GM21526 (cell line): ENCODE data around the gene DOC2B.

Experiments
- ATAC-seq: cut with Tn5 transposase; IDR thresholded peaks from one replicate; pipeline ENCODE4 v1.9.1; 2021; ENCODE audit warnings: moderate library complexity; ENCODE audit not compliant: unreplicated experiment, low FRiP score

The DOC2B gene

DNA sequence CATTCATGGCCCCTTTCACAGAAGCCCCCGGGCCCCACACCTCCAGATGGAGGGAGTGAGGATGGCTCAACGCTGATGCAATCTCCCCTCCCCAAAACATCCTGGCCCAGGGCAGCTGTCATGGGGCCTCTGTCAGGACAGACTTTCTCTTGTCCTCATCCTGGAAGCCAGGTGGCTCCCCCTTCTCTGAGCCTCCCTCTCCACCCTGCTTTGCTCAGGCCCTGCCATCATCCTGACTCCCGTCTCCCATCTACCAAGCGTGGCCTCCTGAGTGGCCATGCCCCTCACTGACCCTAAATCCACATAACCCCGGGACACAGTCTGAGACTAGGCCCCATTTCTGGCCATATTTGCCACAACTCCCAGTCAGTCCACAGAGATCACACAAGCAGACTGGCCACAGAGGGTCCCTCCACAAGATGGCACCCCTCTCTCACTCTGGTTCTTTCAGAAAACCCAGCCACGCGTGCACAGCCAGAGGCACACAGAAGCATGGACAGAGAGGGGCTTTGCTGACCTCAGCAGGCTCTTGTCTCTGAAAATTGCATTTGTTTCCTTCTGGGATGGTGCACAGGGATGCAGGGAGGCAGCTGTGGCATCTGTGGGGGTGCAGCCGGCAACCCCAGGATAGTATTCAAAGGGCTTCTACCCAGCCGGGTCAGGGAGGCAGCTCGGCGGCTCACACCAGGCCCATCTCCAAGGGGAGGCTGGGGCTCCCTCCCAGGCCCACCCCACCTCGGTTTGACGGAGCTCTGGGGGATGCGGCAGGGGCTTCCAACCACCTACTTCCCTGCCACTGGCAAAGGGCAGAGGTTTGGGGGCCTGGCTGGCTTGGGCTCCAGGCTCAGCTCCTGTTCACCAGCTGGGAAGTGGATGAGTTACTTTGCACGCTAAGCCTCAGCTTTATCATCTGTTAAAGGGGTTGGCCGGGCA is 16.9 kb downstream of the DOC2B start:
- ATAC-seq = no peak

DNA sequence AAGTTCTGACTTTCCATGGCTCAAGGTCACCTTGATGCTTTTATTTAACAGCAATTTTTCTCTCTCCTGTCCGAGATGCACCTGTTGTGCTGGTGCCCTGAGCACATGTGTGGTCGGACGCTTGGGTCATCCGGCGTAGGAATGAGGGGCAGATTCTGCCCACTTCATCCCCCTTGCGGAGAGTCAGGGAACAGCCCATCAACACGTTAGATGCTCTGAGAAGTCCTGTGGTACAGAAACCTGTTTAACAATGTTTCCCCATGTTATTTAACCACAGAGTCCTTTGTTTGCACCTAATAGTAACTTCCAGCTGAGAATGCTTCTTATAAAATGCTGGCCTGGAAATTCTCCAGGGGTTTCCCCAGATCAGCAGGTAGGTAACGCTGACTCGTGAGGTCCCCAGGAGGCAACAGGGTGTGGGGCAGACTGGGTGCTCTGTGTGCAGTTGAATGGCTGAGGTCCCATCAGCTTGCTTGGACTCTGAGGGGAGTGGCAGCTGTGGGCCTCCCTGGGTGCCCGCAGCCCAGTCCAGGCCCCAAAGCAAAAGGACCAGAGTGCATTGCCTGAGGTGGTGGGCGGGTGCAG is 17.8 kb downstream of the DOC2B start:
- ATAC-seq = no peak

DNA sequence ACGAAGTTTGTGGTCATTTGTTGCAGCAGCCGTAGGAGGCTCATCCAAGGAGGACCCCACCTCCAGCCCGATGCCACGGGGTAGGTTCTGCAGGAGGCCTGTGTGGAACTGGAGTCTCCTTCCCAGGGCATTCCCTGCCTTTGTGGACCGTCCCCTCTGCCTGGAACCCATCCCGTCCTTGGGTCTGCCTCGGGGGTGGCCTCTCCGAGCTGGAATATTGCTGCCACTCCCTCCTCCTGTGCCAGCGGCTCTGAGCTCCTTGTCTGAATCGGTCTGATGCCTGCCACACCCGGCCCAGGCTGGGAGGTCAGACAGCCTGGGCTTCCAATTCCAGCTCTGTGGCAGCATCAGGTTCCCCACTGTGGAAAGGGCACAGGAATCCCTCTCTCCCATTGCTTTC is 18.8 kb downstream of the DOC2B start:
- ATAC-seq = no peak

DNA sequence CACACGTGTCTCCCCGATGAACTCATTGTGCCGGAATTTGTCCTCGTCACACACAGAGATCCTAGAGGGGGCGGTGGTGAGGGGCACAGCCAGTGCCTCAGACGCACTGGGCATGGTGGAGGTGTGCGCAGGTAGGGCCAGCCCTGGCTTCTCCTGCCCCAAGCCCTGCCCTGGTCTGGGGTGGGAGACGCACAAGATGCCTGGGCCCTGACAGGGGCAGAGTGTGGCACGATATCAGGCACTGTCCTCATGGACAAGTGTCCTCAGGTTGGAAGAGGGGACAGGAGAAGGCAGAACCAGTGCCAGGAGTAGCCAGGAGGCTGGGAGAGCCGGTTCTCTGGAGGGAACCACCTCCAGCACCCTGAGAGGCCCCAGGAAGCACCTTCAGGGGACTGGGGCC is 20.0 kb downstream of the DOC2B start:
- no peak for ATAC-seq

DNA sequence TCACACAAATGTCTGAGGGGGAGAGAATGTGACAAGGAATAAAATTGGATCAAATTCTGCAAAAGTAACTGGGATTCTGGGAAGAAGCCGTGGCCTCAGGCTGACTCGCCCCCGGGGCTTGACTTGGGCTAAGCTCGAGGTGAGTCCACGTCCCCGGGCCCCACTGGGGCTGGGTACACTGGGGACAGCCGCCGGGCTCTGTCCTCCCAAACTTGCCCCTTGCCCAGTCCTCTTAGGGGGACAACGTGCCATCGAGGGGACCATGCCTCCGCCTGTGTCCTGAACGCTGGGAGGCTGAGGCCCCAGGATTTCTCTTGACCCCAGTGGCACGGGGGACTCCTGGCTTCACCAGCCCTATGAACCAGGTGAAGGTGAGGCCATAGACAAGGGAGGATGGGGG is 21.1 kb downstream of the DOC2B start:
- ATAC-seq = no peak

DNA sequence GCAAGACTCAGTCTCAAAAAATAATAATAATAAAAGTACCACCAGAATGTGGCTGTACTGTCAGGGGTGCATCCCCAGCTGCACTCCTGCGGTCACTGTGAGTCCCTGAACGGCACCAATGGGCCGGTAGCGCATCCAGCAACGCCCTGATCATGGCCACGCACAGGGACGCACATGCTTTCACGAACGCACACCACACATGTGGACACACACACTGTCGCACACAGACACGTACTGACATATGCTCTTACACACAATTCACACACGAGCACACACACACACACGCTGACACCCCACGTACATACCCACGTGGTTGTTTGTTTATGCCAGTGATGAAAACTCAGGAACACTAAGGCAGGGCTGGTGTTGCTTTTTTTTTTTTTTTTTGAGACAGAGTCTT is 21.8 kb downstream of the DOC2B start:
- ATAC-seq = no peak

DNA sequence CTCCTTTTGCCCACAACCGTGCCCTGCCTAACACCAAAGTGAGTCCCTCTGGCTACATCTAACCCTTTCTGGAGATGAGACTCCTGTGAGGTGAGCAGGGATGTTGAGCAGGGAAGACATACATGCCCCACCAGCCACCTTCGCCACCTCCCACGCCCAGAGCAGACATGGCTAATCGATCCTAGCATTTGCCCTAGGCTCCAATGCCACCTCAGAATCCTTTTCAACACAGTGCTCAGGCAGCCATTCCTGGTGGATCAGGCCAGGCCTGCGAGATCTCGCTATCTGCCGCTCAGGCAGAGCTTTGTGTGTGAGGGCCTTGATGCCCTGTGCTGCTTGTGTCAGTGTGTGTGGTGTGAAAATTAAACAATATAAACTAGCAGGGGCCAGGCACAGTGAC is 23.1 kb downstream of the DOC2B start:
- ATAC-seq = no peak

DNA sequence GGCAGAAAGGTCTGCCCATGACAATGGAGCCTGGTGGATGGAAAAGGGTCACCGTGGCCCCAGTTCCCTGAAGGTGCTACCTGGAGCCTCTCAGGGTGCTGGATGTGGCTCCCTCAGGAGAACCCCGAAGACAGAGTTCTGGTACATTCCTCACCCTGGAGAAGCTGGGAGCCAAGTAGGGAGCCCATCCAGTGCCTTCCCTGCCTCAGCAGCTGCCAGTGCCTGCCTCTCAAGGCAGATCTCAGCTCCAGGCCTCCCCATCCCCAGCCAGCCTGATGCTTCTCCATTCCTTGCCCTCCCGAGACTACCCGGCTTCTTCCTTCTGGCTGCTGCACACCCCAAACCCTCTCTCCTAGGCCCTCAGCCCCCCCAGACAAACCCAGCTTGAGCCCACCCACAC is 23.5 kb downstream of the DOC2B start:
- ATAC-seq = no peak

DNA sequence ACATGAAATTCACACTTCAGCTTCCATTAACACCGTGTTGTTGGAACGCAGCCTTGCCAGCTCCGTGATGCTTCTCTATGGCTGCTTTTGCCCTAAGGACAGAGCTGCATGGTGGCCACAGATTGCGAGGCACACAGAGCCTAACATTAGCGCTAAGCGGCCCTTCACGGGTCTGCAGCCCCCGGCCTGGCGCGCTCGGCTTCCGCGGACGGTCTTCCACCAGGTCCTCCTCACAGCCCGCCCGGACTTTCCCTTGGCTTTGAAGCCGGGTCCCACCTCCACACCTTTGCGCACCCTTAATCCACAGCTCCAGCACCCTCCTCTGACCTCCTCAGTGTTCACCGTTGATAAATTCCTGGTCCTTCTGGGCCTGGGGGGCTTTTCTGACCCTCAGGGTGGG is 24.5 kb downstream of the DOC2B start:
- ATAC-seq = no peak

DNA sequence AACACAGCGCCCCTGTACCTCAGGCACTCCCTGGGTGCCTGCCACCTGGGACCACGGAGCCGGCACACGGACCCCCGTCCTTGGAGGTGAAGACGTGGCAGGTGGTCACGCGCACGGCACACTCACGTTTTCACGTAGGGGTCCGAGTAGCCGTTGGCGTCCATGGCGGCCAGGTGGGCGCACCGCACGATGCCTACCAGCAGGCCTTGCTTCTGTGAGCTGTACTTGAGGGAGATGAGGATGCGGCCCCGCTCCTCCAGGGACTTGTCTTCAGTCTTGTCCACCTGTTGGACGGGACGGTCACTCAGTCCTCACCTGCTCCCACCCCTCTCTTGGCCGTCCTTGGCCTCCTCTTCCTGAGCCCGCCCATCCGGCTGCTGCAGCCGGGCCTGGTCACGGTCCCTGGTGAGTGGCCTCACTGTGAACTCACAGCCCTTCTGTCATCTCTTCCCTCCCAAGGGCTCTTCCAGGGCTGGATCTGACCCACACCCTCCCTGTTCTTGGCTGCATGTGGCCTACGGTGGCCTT is 25.3 kb downstream of the DOC2B start:
- no peak for ATAC-seq

DNA sequence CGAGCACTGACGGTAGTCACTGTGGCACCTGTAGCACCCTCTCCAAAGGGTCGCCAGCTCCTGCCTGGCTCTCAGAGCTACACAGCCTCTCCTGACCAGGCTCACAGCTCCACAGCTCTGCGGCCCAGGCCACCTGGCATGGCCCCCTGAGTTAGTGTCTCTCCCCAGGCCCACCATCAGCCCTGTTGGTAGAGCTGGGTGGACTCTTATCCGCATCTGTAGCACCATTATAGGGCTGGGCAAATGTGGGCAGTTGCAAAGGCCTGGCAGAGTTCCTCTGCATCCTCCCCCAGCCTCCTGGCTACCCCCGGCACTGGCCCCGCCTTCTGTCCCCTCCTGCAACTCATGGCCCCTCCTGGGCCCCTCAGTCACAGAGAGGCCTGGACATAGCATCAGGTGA is 25.9 kb downstream of the DOC2B start:
- ATAC-seq = no peak

DNA sequence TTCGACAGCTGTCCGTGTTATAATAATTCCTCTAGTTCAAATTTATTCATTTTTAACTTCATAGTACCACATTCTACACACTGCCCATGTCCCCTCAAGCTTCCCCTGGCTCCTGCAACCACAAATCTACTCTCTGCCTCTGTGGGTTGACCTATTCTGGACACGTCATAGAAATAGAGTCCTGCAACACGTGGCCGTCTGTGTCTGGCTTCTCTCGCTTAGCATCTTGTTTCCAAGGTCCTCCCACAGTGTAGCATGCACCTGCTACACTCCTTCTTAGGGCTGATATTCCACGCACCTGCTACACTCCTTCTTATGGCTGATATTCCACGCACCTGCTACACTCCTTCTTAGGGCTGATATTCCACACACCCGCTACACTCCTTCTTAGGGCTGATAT is 27.6 kb downstream of the DOC2B start:
- no peak for ATAC-seq

DNA sequence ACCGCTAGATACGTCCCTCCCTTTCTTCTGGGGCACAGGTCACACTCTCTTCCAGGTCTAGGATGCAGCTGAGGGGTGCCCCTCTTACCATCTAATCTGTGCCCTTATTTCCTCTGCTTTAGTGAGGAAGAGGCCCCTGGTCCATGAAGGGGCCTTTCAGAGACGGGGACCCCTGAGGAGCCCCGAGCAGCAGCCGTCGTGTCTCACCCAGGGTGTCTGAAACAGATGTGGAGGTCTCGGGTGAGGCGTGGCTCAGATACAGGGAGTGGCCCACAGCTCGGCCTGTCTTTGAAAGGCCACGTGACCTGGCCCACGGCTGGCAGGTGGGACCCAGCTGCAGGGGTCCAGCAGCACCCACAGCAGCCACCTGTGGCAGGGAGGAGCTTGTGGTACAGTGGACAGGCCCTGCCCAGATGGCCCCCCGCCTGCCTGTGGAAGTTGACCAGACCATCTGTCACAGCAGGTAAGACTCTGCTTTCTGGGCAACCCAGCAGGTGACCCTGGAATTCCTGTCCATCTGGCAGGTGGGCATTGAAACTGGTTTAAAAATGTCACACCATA is 28.5 kb downstream of the DOC2B start:
- ATAC-seq = no peak

DNA sequence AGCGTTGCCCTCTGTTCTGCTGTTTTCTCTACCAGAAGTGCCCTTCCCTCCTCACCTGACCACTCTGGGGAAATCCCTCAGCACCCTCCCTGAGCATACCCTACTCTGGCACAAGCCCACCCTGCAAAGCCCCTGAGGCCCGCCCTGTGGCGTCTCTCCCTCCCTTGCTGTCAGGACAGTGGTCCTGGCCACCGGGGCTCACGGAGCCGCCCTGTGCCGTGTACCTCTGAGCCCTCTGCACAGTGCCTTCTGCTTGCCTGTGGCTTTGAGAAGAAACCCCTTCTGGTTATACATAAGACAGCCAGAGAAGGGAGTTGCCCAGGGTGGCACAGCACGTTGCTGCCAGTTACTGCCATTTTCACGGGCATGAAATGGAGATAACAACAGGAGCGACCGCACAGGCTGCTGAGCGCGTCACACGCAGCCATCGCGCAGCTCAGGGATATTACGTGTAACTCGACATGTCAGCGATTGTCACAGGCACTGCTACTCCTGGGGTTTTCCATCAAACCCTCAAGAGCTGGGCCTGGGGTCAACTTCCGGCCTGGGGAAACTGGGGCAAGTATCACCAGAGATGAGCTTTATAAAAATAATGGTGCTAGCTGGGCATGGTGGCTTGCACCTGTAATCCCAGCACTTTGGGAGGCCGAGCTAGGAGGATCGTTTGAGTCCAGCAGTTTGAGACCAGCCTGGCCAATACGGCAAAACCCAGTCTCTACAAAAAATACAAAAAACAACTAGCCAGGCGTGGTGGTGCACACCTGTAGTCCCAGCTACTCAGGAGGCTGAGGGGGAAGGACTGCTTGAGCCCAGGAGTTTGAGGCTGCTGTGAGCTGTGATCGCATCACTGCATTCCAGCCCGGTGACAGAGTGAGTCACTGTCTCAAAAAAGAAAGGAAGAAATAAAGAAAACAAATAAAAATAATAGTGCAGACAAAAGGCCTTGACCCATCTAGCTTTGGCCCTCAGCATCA is 29.3 kb downstream of the DOC2B start:
- ATAC-seq = no peak

DNA sequence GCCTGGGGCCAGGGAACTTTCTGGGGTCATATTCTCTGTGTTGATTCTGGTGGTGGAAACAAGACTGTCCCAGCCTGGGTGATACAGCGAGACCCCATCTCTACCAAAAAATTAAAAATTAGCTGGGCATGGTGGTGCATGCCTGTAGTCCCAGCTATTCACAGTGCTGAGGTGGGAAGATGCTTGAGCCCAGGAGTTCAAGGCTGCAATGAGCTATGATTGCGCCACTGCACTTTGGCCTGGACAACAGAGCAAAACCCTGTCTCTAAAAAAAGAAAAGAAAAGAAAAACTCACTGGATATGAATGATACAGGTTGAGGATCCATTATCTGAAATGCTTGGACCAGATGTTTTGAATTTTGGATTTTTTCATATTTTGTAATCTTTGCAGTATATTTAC is 30.4 kb downstream of the DOC2B start:
- ATAC-seq = no peak

DNA sequence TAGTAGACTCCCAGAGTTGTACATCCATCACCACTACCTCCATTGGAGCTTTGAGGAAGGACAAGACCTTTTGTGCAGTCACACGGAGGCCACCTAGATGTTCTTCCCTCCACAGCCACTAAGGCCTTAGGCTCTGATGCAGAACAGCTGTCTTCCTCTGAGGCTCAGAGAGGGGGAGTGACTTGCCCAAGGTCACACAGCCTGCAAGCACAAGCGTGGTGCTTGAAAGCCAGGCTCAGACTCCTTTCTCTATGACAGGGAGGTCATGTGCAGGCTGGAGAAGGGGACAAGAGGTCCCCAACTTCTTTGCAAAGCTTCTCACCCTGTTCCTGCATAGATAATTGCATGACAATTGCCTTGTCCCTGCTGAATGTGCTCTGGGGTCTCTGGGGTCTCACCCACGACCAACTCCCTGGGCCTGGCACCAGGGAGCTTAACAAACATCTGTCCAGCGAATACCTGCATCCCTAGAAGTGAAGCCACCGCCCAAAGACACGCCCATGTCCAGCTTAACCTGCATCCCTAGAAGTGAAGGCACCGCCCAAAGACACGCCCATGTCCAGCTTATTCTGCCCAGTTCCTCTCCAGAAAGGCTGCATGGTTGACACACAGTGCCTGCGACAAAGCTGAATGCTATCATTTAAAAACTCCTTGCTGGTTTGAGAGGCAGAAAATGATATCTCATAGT is 31.4 kb downstream of the DOC2B start:
- no peak for ATAC-seq

DNA sequence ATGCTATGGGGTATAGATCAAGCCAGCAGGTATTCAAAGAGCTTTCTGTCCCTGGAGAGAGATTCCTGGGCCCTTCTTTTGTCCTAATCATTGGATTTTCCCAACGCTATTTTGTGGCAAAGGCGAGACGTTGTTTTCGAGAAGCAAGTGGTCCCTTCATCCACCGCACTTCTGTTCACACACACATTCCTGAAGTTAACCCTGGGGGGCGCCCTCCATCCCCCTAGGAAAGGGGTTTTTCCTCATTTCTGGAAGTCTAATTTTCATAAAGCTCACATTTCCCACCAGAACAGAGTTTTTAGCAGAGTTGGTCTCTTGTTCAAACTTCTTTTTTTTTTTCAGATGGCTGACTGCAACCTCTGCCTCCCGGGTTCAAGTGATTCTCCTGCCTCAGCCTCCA is 32.2 kb downstream of the DOC2B start:
- no peak for ATAC-seq

DNA sequence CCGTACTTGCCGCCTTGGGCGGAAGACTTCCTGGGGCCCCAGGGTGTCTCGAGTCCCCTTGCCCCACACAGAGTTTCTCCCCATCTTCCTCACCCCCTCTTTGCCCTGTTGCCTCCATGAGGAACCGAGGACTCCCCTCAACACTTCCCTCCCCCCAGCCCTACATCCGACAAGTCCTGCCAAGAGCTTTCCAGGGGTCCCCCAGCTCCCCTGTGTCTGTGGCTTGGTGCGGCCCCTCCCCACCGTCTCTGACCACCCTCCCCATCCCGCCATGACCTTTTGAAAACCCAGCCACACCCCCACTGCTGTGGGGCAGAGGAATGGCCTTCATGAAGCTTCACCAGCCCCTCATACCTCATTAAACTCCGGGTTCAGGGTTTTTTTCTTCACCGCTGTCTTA is 32.7 kb downstream of the DOC2B start:
- no peak for ATAC-seq

DNA sequence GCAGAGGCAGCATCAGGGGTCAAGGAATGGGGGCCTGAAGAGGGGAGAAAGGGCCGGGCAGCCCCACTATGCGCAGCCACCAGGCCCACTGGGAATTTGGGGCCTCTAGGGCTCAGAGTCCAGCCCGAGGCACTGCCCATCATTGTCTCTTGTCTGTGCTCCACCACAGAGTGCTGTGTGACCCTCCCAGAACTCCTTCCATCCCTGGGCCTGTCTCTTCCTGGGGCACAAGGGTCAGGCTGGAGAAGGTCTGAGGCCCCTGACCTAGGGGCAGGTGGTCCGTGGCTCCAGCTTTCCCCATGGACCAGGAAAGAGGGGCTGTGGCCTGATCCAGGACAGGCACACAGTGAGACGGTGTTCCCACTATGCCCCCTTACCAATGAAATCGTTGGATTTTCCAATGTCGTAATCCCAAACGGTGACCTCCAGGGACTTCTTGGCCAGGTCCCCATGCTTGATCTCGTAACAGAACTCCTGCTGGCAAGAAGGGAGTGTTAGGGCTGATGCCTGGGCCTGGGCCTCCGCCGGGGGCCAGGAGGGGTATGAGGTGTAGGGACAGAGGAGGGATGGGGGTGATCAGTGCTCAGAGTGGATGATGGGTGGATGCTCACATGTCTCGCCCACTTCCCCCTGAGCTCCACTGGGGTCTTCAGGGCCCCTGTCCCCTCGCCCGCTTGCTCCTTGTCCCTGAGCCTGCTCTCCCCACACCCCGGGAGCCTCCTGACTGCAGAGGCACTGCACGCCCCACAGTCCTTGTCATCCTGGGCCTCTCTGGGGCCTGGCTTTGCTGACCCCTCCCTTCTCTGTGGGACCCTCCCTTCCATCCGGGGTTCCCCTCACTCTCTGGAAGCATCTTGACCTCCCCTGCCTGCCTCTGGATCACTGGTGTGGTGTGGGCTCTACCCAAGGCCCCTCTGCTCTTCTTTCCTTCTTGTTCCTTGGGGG is 33.4 kb downstream of the DOC2B start:
- no peak for ATAC-seq
